Common myeloid progenitor, CD34-positive (primary cell): ENCODE results near the gene VPS51.
"Not testable (repeated sequence)": the region's sequence is repeated elsewhere in the genome, so short reads cannot be mapped to it uniquely, and the experiment has no call there.

Experiments used
- CTCF ChIA-PET: fragments of 350-600 bp; sonication (Branson Sonifier 250); formaldehyde crosslinking; loops from one replicate; lab custom pipeline; 2021; ENCODE audit warnings: antibody characterized with exemption; lab: Charles Lee
- POLR2A ChIA-PET: fragments of 350-600 bp; sonication (Branson Sonifier 250); formaldehyde crosslinking; loops from one replicate; lab custom pipeline; 2021; ENCODE audit warnings: antibody characterized with exemption; lab: Charles Lee
- DNase-seq, 3 donors: peaks; one replicate each; pipeline versions ENCODE4 v3.0.0 to v3.0.0-alpha.2; 2013
- H3K27ac ChIP-seq, 2 experiments: 1 replicate in 1 of 2; 2 replicates in 1 of 2; pipeline ENCODE4 v1.7.0; 2013; ENCODE audit warnings: inconsistent platforms in 2 of 2, low read length in 2 of 2, mild to moderate bottlenecking in 2 of 2, low read depth in 1 of 2, moderate library complexity in 1 of 2; ENCODE audit not compliant: severe bottlenecking in 2 of 2, insufficient read depth in 1 of 2, poor library complexity in 1 of 2
- H3K27me3 ChIP-seq, 5 experiments: replicated peaks in 2 of 5; 1 replicate in 3 of 5; 2 replicates in 2 of 5; pipeline versions ENCODE4 v1.6.1 to v1.7.0; 2013; ENCODE audit warnings: low read length in 4 of 5, mild to moderate bottlenecking in 2 of 5, moderate library complexity in 2 of 5, inconsistent platforms in 1 of 5; ENCODE audit not compliant: insufficient read depth in 5 of 5, control insufficient read depth in 4 of 5
- H3K36me3 ChIP-seq, 4 experiments: 1 replicate in 2 of 4; 2 replicates in 2 of 4; pipeline versions ENCODE4 v1.6.1 to v1.7.0; 2013; ENCODE audit warnings: low read length in 3 of 4, control low read depth in 1 of 4, mild to moderate bottlenecking in 1 of 4; ENCODE audit not compliant: control insufficient read depth in 4 of 4, insufficient read depth in 4 of 4
- H3K4me1 ChIP-seq, 4 experiments: 1 replicate in 3 of 4; 2 replicates in 1 of 4; pipeline versions ENCODE4 v1.6.1 to v1.7.1; 2013; ENCODE audit warnings: low read length in 3 of 4, mild to moderate bottlenecking in 3 of 4, control low read depth in 1 of 4, inconsistent platforms in 1 of 4, moderate library complexity in 1 of 4; ENCODE audit not compliant: control insufficient read depth in 4 of 4, insufficient read depth in 4 of 4; ENCODE audit errors: control extremely low read depth in 1 of 4
- H3K4me3 ChIP-seq, 7 experiments: 1 replicate in 4 of 7; 2 replicates in 3 of 7; pipeline versions ENCODE4 v1.5.1 to v1.7.0; 2013; ENCODE audit warnings: mild to moderate bottlenecking in 7 of 7, low read length in 6 of 7, moderate library complexity in 6 of 7, inconsistent platforms in 2 of 7, low read depth in 2 of 7, control low read depth in 1 of 7; ENCODE audit not compliant: insufficient read depth in 4 of 7, control insufficient read depth in 1 of 7; ENCODE audit errors: extremely low read depth in 1 of 7
- H3K9me3 ChIP-seq, 5 experiments: 1 replicate in 4 of 5; 2 replicates in 1 of 5; pipeline versions ENCODE4 v1.6.1 to v1.7.1; 2013; ENCODE audit warnings: low read length in 4 of 5, mild to moderate bottlenecking in 2 of 5, inconsistent platforms in 1 of 5, low read depth in 1 of 5, moderate library complexity in 1 of 5; ENCODE audit not compliant: control insufficient read depth in 4 of 5, insufficient read depth in 2 of 5; ENCODE audit errors: control extremely low read depth in 1 of 5
- WGBS: methylation state at CpG from one replicate; pipeline ENCODE4 v1.1.5; 2013; ENCODE audit not compliant: insufficient coverage; 5-methylcytosine and 5-hydroxymethylcytosine counted together

Gene VPS51

DNA sequence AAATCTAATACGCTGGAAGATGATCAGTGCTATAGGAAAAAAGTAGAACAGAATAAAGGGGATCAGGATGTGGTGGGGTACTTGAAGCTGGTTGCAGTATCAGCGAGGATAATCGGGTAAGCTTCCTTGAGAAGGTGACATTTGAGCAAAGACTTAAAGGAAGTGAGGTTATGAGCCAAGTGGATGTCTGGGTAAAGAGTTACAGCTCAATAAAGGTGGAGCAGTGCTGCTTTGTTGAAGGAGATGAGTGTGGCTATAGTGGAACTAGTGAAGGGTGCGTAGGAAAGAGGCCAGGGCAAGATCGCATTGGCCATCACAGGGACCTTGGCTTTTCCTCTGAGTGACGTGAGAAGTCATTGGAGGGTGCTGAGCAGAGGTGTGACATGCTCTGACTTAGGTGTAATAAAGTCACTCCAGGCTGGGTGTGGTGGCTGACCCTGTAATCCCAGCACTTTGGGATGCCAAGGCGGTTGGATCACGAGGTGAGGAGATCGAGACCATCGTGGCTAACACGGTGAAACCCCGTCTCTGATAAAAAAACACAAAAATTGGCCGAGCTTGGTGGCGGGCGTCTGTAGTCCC, 40.6 kb downstream of the VPS51 start:
- 96% methylated on average over 15 of the region's 15 CpGs for WGBS
- Histone ChIP-seq H3K27ac (peak overlapping the region in 1 of 2 experiments; percentile 5), H3K4me3 (no peak overlapping the region), H3K4me1 (peaks cover 8 to 40% (median 34%) of the 10 kb centered on the region in 4 experiments), H3K9me3 (no peaks in the 10 kb centered on the region), H3K36me3 (peaks cover 4 to 14% (median 6%) of the 10 kb centered on the region in 4 experiments), H3K27me3 (no peaks in the 10 kb centered on the region)
- ChIA-PET POLR2A (interaction anchor here (2.8 to 3.5 kb wide), 3 partner anchors 12 to 33 kb away, joined by 22 to 26 read pairs (median 26); partner anchors contain the start of genes SPDYC and ZNHIT2), CTCF (interaction anchor here (0.6 to 5.6 kb wide), 11 partner anchors 11 to 61 kb away, joined by 3 to 55 read pairs (median 6); partner anchors contain the start of genes CAPN1, FAU, MRPL49 and SPDYC)
- DNase-seq = no peak

GRCh38 chr11:65141896-65142494, 46.0 kb downstream of the VPS51 start:
- no peak overlapping the region for H3K4me3 ChIP-seq
- H3K27me3 ChIP-seq = no peaks in the 10 kb centered on the region
- no peaks in the 10 kb centered on the region for H3K9me3 ChIP-seq
- POLR2A ChIA-PET = no interaction called here
- H3K36me3 ChIP-seq = no peaks in the 10 kb centered on the region
- 97% methylated on average over 6 of the region's 7 CpGs for WGBS
- no peaks in the 10 kb centered on the region for H3K4me1 ChIP-seq
- DNase-seq = no peak
- no peak overlapping the region for H3K27ac ChIP-seq
- CTCF ChIA-PET = interaction anchor here (1.5 kb wide), 1 partner anchor 27 kb away, joined by 4 read pairs; no protein-coding TSS in a partner anchor

DNA sequence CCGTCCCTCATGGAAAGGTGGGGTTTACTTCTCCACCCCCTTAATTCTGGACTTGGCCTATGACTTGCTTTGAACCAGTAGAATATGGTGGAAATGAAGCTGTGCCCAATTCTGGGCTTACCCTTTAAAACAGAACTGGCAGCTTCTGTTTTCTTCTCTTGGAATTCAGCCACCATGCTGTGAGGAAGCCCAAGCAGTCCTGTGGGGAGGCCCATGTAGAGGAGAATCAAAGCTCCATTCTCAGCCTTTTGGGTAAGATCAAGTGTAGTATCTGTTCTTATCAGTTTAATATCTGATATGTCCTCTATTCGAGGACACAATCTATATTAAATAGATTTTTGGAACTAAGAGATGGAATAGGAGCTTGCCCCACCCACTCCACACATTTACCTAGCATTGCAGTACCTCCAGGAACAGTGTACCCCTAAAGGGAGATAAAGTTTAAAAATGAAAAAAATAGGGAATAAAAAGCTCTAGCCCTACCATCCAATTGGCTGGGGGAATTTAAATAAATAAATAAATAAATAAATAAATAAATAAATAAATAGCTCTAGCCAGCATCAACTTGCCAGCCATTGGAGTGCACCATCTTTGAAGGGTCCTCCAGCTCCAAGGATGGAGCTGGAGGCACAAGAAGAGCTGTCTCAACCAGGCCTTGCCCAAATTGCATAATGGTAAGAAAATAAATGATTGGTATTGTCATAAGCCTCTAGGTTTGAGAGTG, 51.5 kb downstream of the VPS51 start:
- POLR2A ChIA-PET = interaction anchor here (0.8 to 3.9 kb wide), 2 partner anchors 12 to 33 kb away, joined by 3 to 26 read pairs; partner anchors contain the start of gene SYVN1
- no CpG with 5 or more reads among the region's 2 CpGs for WGBS
- Histone ChIP-seq H3K27ac (no peak overlapping the region), H3K27me3 (no peaks in the 10 kb centered on the region), H3K36me3 (no peaks in the 10 kb centered on the region), H3K9me3 (peaks cover 0 to 4% (median 2%) of the 10 kb centered on the region in 5 experiments), H3K4me3 (no peak overlapping the region), H3K4me1 (peaks cover 13 to 41% (median 38%) of the 10 kb centered on the region in 4 experiments)
- CTCF ChIA-PET = interaction anchor here (0.7 to 5.4 kb wide), 8 partner anchors 12 to 56 kb away, joined by 3 to 55 read pairs (median 3); partner anchors contain the start of genes CAPN1, SPDYC and SYVN1
- DNase-seq = no peak

DNA sequence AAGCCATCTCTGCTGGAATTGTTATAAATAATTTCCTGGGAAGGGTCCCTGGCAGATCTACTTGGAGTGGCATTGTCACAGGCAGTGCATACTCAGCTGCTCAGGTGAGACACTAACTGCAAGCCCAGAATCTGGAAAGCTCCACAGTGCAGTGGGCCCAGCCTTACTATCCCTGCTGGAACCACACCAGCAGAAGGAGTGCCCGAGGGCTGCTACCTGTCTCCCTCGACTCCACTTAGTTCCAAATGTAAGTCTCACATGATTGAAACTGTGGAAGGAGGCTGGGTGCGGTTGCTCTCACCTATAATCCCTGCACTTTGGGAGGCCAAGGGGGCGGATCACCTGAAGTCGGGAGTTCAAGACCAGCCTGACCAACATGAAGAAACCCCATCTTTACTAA, 52.6 kb downstream of the VPS51 start:
- Histone ChIP-seq H3K9me3 (peaks cover 0 to 4% (median 2%) of the 10 kb centered on the region in 5 experiments), H3K27me3 (no peaks in the 10 kb centered on the region), H3K4me1 (peaks cover 13 to 46% (median 44%) of the 10 kb centered on the region in 4 experiments), H3K4me3 (no peak overlapping the region), H3K27ac (no peak overlapping the region), H3K36me3 (no peaks in the 10 kb centered on the region)
- ChIA-PET POLR2A (interaction anchor here (0.7 to 3.9 kb wide), 3 partner anchors 13 to 32 kb away, joined by 3 to 26 read pairs (median 4); partner anchors contain the start of gene SYVN1), CTCF (interaction anchor here (0.7 to 5.4 kb wide), 7 partner anchors 13 to 262 kb away, joined by 3 to 55 read pairs (median 3); partner anchors contain the start of genes CAPN1 and SYVN1)
- WGBS = 100% methylated on average over 2 of the region's 5 CpGs
- DNase-seq = no peak

GRCh38 chr11:65150131-65150508, 54.1 kb downstream of the VPS51 start:
- Histone ChIP-seq H3K4me3 (peak overlapping the region in 3 of 7 experiments; percentile 1 to 17 (median 8)), H3K4me1 (peaks cover 13 to 46% (median 44%) of the 10 kb centered on the region in 4 experiments), H3K27ac (peak overlapping the region; percentile 80 to 90)
- H3K27me3 ChIP-seq, H3K9me3 ChIP-seq, H3K36me3 ChIP-seq, DNase-seq: not testable (repeated sequence)
- POLR2A ChIA-PET = interaction anchor here (1.1 to 3.9 kb wide), 2 partner anchors 15 to 21 kb away, joined by 6 to 26 read pairs; partner anchors contain the start of gene SYVN1
- 90% methylated on average over 6 of the region's 10 CpGs for WGBS
- CTCF ChIA-PET = interaction anchor here (1.0 to 5.4 kb wide), 3 partner anchors 13 to 35 kb away, joined by 3 to 55 read pairs (median 4); partner anchors contain the start of gene SYVN1

DNA sequence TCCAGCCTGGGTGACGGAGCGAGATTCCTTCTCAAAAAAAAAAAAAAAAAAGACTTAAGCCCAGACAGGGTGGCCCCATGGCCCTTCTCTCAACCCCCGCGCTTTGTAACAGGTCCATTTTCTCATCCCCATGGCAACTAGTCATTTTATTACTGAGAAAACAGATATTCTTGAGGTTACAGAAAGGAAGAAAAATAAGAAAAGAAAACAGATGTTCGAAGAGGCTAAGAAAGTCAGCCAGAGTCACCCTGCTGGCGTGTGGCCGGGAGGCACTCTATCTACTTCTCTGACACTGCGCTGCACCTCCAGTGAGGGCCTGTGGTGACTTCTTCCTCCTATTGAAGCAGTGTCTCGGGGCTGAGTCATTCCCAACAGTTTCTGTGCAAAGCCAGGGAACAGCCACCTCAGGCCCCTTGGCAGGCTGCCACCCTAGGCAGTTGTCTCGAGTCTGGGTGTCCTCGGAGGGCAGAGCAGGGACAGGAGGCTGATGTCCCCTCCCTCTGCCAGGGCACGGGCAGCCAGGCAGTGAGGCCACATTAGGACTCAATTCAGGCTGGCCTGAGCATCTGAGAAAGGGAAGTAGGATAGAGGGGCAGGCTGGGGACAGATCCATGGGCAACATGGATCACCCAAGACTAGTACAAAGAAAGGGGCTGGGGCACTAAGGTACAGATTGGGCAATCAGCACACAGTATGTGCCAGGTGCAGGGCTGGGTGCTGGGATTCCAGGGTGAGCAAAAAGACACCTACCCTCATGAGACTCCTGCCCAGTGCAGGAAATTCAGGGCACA, 54.7 kb downstream of the VPS51 start:
- H3K36me3 ChIP-seq = no peaks in the 10 kb centered on the region
- peaks cover 13 to 46% (median 44%) of the 10 kb centered on the region in 4 experiments for H3K4me1 ChIP-seq
- ChIA-PET POLR2A (interaction anchor here (1.1 to 3.9 kb wide), 3 partner anchors 15 to 22 kb away, joined by 6 to 26 read pairs (median 7); partner anchors contain the start of gene SYVN1), CTCF (interaction anchor here (0.6 to 5.4 kb wide), 8 partner anchors 15 to 40 kb away, joined by 3 to 55 read pairs (median 4); partner anchors contain the start of genes SPDYC and SYVN1)
- 7% methylated on average over 7 of the region's 12 CpGs for WGBS
- DNase-seq = peak; percentile 97 to 99 (median 99)
- peak overlapping the region; percentile 80 to 90 for H3K27ac ChIP-seq
- H3K4me3 ChIP-seq = peak overlapping the region in 5 of 7 experiments; percentile 5 to 59 (median 45)
- no peaks in the 10 kb centered on the region for H3K27me3 ChIP-seq
- peaks cover 0 to 4% (median 2%) of the 10 kb centered on the region in 5 experiments for H3K9me3 ChIP-seq
